HL-60 (cell line): ENCODE measurements around the gene EFTUD2.

Source experiments
- CTCF ChIP-seq: IDR thresholded peaks from one replicate; pipeline ENCODE4 v1.5.1; 2011; ENCODE audit warnings: low read length, control low read depth, inconsistent platforms; ENCODE audit not compliant: insufficient read depth
- POLR2AphosphoS5 ChIP-seq: IDR thresholded peaks from 2 replicates; pipeline ENCODE4 v1.6.1; 2012; ENCODE audit warnings: low read depth
- REST ChIP-seq: IDR thresholded peaks from 2 replicates; pipeline ENCODE4 v1.6.1; 2012; ENCODE audit warnings: low read depth; ENCODE audit not compliant: insufficient replicate concordance

GRCh38 chr17:44930667-44931066 lies 31.4 kb upstream of the EFTUD2 start:
- TF ChIP-seq CTCF (no peak), POLR2AphosphoS5 (no peak), REST (no peak)
